GM19238 (cell line): Measurements from ENCODE around the gene STKLD1.
A peak's percentile ranks its signal among the peaks of the same experiment; 100 is the strongest.
"Not testable (repeated sequence)": the region's sequence is repeated elsewhere in the genome, so short reads cannot be mapped to it uniquely, and the experiment has no call there.

ENCODE experiments used
- DNase-seq: peaks from one replicate; pipeline ENCODE4 v3.0.0; 2011; ENCODE audit warnings: low spot score; ENCODE audit not compliant: insufficient read length

Gene STKLD1

DNA sequence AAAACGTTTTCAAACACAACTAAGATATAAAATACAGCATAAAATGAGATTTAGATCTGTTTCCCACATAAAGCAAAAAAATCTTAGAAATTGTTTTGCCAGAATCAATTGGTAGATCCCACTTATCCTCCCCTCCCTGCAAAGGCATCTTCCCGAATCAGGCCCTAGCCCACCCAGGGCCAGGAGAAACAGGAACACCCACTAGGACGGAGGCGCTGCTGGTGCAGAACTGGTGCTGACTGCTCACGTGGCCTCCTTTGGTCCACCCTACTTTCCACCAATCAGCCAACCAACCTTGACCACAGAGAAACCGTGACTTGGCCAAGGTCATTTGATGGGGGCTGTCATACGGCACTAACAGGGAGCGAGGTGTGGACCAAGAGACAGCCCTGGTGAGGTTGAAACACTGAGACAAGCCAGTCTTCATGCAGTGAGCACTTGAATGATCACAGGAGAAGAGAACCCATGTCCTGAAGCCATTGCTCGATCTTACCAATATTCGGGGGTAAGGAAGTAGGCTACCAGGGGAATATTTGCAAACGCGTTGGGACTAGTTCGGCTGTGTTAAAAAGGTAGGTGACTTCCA lies 14.6 kb upstream of the STKLD1 start:
- DNase-seq: no peak

DNA sequence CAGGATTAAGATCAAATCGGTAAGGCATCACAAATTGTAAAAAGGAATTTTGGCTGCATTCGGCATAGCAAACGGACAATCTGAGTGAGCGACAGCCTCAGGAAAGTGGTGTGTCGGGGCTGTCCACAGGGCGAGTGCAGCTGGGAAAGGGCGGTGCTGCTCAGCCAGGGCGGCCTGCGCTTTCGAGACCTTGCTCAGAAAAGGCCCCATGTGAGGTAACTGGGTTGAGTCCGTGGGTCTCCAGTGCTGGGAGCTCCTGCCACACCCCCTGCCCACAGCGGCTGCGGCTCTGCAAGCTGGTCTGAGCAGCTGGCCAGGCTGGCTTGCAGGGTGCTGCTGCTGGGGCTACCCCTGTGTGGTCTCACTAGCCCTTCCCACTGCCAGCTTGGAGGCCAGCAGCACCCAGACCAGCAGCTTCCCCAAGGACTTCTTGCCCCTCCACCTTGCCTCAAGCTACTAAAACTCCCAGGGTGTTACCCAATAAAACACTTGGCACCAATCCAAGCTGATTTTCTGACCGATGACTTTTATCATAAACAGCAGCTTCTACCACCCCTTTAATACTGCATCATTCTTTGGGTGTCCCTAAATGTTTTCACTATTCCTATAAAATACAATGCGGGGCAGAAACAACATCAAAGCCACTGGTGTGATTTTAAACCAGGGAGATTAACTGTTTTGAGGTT lies 13.7 kb upstream of the STKLD1 start:
- DNase-seq: no peak

DNA sequence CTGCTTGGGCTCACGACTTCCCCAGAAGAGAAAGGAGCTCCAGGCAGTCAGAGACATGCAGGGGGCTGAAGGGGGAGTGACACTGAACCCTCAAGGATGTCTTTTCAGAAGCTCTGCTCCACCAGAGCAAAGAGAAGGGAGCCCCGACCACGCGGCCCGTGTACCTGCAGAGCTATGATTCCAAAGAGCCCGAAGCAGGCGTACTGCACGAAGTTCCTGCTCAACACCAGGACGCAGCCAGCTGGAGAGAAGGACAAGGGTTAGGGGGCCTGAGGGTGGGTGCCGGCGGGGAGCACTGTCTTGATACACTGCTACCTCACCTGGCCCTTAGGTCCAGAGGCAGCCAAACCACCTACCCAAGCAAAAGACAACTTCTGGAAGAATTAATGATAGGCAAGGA lies 9.7 kb upstream of the STKLD1 start:
- no peak for DNase-seq

DNA sequence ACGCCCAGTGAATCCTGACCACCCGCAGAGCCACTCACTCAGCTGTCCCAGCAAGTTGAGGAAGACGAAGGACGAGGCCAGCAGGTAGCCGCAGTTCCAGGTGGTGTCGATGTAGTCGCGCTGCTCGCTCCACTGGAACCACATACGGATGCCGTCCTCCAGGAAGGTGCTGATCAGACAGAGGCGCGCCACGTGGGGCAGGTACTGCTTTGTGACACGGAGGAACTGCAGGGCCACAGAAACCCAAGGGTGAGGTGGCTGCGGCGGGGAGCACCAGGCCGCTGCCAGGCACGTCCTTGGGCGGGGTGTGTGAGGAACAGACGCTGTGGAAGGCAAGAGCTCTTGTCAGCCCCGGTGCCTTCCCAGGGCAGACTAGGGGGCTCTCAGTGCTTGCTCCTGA lies 8.9 kb upstream of the STKLD1 start:
- no peak for DNase-seq

DNA sequence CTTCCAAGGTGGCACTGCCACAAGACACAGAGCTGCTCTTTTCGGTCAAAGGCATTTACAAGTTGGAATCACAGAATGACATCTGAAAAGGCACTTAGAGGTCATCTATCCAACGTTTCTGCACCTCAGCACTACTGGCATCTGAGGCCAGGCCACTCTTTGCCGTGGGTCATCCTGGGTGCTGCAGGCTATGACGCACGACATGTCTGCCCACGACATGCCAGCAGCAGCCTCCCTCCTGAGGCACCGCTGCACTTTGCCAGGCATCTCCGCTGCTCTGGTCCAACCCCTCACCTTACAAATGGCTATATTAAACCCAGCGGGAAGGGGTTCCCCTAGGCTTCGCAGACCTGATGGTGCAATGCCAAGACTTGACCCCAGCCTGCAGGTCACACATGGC lies 8.4 kb upstream of the STKLD1 start:
- no peak for DNase-seq

DNA sequence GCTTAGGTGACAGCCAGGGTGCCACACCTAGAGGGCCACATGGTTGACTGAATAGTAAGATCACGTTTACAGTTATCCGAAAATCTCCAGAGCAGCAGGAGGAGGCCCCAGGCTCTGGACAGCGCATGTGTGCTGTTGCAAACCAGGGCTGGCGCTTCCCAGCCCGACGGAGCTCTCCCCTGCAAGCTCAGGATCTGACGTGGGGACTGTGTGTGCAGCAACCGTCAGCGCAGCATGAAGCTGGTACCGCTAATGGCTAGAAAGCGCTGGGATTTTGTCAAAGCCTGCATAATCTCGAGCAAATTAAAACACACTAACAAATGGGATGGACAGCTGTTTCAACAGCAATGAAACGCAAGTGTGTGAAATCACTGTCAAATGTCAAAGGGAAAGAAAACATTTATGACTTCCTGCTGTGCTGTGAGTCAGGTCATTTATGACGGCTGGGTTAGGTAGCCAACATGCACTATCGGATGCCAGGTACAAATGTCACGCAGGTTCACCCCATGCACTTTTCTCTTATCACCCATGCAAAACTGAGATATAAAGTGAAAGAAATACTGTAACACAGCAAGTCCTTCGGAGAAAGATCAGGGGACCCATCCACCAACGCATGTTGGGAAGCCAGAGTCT lies 7.8 kb upstream of the STKLD1 start:
- DNase-seq: no peak

DNA sequence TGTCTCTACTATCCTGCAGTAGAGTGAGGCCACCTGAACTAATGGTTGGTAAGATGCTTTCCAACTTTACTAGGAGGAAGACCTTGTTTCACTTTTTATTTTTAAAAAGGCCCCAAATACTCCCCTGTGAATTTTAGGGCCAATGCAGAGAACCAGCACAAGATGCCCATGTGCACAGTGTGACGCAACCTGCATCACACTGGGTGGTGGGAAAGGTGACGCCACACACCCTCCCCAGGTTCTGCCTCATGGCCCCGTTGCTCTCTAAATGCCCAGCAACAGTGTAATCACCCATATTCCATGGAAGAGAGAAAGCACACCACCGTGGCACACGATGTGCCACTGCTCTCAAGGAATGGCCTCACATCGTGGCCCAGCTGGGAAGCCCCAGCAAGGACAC lies 6.7 kb upstream of the STKLD1 start:
- DNase-seq: no peak

DNA sequence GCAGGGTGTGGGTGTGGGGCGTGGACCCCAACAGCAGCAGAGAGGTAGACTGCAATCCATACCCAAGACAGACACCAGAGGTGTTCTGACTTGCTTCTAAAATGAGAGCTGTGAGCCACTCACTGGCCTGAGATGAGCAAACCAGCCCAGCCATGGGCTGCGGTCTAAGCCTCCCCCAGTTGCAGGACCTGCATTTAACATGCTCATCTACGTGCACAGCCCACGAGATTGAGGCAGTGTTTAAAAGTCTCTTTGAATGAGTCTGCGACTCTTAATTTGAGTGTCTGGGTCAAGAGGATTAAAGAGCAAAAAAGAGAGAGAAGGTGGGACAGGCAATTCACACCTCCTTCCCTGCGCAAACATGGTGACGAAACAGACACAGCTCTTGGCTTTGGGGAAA lies 6.2 kb upstream of the STKLD1 start:
- DNase-seq: no peak

DNA sequence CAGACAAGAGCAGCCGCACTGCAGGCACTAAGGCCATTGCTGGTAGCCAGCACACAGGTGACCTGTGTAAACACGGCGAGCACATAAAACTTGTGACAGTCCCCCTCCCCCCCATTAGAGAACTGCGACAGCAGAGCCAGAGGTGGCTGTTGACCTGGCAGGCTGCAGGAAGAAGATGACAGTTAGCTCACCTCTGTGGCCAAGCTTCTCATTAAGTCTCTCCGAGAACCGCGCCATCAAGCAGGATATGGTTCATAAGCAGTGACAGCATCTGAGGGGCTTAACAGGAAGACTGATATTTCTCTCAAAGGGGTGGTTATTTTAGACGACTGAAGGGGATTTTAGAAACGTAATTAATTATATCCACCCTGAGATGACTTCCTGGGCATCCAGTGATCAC lies 5.5 kb upstream of the STKLD1 start:
- no peak for DNase-seq

DNA sequence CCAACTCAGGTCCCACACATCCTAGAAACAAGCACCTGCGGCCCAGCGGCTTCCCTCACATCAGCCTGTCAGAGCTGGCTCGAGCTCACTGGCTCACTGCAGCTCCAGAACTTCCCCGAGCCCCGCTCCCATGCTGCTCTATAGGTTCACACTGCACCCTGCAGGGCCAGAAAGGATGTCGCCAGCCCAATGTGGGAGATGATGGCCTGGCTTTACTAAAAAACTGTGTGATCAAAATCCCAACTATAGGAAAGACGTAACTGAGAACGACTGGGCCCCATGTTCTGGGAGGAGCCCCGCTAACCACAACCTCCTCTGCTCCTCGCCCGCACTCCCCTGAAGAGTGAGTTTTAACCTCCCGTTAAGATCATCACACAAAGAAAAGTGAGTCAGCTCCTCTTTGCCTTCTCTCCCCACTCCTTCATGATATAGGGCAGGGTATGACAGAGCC lies 4.9 kb upstream of the STKLD1 start:
- DNase-seq: no peak

DNA sequence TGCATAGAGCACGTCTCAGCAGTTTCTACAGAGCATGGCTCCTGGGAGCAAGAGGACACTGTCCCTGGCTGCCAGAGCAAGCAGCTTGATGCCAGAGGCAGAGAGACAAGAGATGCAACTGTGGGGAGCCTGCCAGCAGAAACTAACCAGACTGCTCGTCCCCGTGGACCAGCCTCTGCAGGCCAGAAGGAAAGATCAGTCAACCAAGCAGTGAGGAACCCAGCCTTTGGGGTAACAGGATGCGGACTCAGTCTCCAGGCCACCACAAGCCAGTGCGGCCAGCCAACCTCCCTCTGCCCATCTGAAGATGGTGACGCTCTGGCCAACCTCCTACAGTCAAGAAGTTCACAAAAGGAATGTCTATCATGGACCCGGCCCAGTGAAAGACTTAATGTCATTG lies 4.0 kb upstream of the STKLD1 start:
- no peak for DNase-seq

DNA sequence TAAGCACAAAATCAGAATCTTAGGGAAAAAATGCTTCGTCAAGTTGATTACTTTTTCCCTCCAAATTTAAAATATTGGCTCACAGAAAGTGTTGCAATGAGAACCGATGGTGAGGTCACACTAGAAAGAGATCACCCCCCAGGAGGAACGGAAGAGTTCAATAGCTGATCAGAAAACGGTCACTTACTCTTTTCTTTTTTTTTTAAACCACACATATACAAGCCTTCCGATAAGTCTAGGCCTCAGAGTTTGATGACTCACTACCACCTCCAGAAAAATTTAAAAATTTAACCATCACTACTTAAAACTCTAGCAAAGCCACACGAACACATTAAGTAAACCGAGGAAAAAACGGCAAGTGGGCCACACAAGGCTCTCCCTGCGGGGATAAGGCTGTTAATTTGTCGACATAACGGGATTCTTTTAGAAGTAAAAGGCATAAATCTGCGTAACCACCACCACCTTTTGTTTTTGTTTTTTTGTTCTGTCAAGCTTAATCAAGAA lies 1.5 kb upstream of the STKLD1 start:
- no peak for DNase-seq

DNA sequence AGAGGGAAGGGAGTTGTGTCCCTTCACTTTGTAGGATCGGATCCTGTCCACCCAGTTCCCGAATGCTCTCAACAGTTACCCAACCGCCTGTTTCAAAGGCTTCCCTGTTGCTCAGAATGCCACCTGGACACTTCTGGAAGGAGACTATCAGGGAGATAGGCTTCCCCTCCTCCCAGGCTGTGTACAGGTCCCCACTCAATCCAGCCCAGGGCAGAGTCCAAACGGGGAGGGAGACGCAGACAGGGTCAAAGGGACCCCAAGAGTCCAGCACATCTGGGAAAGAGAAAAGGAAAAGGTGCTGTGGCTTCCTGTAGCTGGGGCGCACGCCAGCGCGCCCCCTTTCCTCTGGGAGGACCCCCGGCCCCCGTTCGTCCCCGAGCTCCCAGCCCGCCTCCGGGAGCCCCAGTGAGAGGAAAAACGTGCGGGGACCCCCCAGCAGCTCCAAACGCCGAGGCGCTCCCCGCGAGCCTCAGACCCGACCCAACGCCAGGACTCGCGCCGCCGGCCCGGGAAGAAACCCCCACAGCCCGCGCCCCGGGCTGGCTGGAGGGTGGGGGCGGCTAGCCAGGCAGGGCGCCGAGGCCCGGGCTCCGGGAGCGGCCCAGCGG lies 946 bp upstream of the STKLD1 start:
- DNase-seq: peak; percentile 60

DNA sequence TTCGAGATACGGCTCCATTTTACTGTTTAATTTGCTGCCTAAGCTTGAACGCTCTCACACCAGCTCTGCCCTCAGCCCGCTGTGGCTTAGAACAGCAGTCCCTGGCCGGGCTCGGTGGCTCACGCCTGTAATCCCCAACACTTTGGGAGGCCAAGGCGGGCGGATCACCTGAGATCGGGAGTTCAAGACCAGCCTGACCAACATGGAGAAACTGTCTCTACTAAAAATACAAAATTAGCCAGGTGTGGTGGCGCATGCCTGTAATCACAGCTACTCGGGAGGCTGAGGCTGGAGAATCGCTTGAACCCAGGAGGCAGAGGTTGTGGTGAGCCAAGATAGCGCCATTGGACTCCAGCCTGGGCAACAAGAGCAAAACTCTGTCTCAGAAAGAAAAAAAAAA lies 1.1 kb downstream of the STKLD1 start:
- not testable (repeated sequence) for DNase-seq

DNA sequence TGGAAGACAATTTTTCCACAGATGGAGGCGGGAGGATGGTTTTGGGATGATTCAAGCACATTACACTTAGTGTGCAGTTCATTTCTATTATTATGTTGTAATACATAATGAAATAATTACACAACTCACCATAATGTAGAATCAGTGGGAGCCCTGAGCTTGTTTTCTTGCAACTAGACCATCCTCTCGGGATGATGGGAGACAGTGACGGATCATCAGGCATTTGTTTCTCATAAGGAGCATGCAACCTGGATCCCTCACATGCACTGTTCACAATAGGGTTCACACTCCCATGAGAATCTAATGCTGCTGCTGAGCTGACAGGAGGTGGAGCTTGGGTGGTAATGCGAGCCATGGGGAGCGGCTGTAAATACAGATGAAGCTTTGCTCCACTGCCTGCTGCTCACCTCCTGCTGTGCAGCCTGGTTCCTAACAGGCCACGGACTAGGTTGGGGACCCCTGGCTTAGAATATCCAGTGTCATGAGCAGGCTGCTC lies 1.6 kb downstream of the STKLD1 start:
- DNase-seq: no peak

DNA sequence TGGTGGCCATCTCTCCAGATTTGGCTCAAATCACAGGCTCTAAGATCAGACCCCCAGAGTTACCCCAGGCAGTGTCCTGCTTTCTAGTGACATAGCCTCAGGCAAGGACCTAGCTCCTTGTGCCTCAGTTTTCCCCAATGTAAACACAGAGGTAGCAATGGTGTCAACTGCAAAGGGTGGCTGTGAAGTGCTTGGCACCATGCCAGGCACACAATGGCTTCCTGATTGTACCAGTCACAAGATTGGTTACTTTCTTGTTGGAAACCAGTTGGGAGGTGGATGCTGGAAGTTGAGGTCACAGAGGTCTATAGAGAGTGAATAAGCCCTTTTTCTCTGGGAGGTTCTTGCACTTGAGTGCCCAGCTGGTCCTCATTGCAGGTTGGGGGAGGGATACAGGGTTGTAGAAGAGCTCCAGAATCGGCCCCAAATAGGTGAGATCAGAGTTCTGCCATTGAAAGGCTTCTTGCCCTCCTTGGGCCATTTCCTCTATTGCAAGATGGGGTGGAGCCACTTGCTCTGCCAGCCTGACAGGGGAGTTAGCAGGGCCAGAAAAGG lies 2.3 kb downstream of the STKLD1 start:
- DNase-seq: no peak

DNA sequence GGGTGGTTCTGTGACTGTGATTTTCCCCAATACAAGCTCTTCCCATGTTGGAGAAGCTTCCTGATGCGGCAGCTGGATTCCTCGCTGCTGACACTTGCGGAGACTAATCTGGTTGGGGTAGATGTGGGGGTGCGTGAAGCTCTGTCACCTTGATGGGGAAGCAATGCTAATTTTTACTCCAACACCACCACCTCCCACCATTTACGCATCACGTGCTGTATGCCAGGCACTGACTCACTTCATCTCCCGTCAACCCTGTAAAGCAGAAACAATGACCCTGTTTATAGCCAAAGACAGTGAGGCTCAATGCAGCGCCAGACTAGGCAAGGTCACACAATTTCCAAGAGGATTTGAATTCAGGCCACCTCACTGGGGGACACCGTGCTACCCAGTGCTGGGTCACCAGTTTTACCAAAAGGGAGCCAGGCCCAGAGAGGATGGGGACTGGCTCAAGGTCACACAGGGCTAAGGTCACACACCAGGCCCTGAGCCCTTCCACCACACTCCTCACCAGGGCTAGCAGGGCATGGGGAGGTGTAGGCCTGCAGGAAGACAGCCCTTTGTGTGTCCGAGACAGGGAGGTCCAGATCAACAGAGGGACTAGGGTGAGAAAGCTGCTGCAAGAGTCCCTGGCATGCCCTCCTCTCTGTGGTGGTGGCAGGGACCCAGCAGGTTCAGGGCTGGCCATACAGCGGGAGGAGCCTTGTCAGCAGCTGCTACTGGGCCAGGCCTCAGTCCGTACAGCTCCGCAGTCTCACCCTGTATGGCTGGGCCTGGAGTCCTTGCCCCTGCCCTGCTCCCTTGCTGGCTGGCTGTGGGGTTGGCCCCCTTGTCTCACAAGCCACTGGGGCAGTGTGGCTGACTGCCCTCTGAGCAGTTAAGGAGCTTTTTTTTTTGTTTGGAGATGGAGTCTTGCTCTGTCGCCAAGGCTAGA lies 3.3 kb downstream of the STKLD1 start:
- DNase-seq: no peak

DNA sequence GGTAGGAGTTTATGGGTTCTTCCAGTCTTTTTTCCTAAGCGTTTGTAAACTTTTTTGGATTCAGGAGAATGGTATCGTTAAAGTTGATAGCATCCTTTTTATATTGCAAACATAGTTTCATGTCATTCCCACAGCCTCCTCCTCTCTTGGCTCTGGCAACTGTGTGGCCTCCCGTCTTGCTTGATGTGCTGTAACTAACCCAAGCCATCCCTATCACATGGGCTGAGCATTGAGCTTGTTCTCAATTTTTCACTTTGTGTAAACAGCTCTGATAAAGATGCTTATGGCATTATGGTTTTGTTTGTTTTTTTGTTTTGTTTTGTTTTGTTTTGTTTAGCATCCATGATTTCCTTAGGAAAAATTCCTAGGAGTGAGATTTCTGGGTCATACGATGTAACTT lies 4.6 kb downstream of the STKLD1 start:
- DNase-seq: no peak

DNA sequence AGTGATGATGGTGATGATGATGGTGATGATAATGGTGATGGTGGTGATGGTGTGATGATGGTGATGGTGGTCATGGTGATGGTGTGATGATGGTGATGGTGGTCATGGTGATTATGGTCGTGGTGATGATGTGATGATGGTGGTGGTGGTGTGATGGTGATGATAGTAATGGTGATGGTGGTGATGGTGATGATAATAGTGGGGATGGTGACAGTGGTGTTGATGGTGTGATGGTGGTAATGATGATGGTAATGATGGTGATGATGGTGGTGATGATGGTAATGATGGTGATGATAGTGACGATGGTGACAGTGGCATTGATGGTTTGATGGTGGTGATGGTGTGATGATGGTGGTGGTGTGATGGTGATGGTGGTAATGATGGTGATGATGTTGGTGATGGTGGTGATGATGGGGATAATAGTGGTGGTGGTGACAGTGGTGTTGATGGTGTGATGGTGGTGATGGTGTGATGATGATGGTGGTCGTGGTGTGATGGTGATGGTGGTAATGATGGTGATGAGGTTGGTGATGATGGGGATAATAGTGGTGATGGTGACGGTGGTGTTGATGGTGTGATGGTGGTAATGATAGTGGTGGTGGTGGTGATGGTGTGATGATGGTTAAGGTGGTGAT lies 6.5 kb downstream of the STKLD1 start:
- no peak for DNase-seq

DNA sequence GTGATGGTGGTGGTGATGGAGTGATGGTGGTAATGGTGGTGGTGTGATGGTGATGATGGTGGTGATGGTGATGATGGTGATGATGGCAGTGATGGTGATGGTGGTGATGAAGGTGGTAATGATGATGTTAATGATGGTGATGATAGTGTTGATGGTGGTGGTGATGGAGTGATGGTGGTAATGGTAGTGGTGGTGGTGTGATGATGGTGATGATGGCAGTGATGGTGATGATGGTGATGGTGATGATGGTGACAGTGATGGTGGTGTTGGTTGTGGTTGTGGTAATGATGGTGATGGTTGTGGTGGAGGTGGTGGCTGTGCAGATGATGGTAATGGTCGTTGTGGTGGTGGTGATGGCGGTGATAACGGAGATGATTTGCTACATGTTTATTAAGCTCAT lies 7.3 kb downstream of the STKLD1 start:
- DNase-seq: no peak
